ENCODE measurements around the gene DOCK1.

The DOCK1 gene

GRCh38 chr10:127462643-127463295, 557.5 kb downstream of the DOCK1 start:
- Histone ChIP-seq H3K27ac (ENCODE audit: insufficient read depth, low read length, poor library complexity, severe bottlenecking) (no peak overlapping the region), H3K4me3 (ENCODE audit: insufficient read depth, low read depth, low read length, poor library complexity, severe bottlenecking) (no peak overlapping the region), H3K4me1 (ENCODE audit: control insufficient read depth, insufficient read depth, low read length, poor library complexity, severe bottlenecking) (no peaks in the 10 kb centered on the region), H3K27me3 (replicated peaks; ENCODE audit: control insufficient read depth, insufficient read depth, low read length, poor library complexity, severe bottlenecking) (no peaks in the 10 kb centered on the region), H3K9me3 (ENCODE audit: control insufficient read depth, low read length) (no peaks in the 10 kb centered on the region), H3K36me3 (ENCODE audit: control insufficient read depth, insufficient read depth, low read length) (no peaks in the 10 kb centered on the region)
- DNase-seq, result no peak

DNA sequence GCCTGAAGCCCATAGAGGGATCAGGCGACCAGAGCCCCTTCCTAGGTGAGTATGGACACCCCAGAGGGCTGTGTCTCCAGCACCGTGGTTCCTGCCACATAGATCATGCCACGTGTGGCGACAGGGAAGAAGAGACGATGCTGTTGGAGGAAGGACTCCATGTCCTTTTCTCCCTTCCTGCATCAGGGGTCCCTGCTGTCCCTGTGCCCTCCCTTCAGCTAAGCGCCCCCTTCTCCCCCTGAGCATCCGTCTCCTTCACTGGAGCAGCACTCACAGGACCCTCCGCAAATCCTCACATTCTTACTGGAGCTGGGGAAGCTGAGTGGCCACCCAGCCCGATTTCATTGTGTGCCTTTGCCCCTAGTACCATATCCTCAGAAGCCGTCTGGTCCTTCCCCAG, 558.3 kb downstream of the DOCK1 start:
- Histone ChIP-seq H3K4me1 (ENCODE audit: control insufficient read depth, insufficient read depth, low read length, poor library complexity, severe bottlenecking) (no peaks in the 10 kb centered on the region), H3K36me3 (ENCODE audit: control insufficient read depth, insufficient read depth, low read length) (no peaks in the 10 kb centered on the region), H3K27me3 (replicated peaks; ENCODE audit: control insufficient read depth, insufficient read depth, low read length, poor library complexity, severe bottlenecking) (no peaks in the 10 kb centered on the region), H3K4me3 (ENCODE audit: insufficient read depth, low read depth, low read length, poor library complexity, severe bottlenecking) (no peak overlapping the region), H3K9me3 (ENCODE audit: control insufficient read depth, low read length) (no peaks in the 10 kb centered on the region), H3K27ac (ENCODE audit: insufficient read depth, low read length, poor library complexity, severe bottlenecking) (no peak overlapping the region)
- DNase-seq, result no peak

DNA sequence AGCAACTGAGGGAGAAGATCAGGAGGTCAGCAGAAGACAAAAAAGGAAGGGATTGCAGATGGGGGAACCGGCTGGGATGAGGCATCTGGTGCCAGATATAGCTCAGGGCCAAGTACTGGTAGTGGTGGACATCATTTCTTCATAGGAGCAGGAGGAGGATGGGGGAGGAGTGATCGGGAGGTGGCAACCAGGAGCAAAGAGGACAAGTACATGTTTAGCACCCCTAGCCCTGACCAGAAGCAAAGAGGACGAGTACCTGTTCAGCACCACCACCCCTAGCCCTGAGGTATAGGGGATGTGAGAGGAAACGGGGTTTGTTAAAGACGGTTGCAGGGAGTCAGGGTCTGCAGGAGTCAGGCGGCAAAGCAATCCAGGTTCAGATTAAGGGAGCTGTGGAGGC, 559.3 kb downstream of the DOCK1 start:
- no peaks in the 10 kb centered on the region for H3K4me1 ChIP-seq (ENCODE audit: control insufficient read depth, insufficient read depth, low read length, poor library complexity, severe bottlenecking)
- no peak for DNase-seq
- no peaks in the 10 kb centered on the region for H3K27me3 ChIP-seq (replicated peaks; ENCODE audit: control insufficient read depth, insufficient read depth, low read length, poor library complexity, severe bottlenecking)
- H3K36me3 ChIP-seq (ENCODE audit: control insufficient read depth, insufficient read depth, low read length), result no peaks in the 10 kb centered on the region
- no peak overlapping the region for H3K4me3 ChIP-seq (ENCODE audit: insufficient read depth, low read depth, low read length, poor library complexity, severe bottlenecking)
- no peak overlapping the region for H3K27ac ChIP-seq (ENCODE audit: insufficient read depth, low read length, poor library complexity, severe bottlenecking)
- H3K9me3 ChIP-seq (ENCODE audit: control insufficient read depth, low read length), result no peaks in the 10 kb centered on the region

DNA sequence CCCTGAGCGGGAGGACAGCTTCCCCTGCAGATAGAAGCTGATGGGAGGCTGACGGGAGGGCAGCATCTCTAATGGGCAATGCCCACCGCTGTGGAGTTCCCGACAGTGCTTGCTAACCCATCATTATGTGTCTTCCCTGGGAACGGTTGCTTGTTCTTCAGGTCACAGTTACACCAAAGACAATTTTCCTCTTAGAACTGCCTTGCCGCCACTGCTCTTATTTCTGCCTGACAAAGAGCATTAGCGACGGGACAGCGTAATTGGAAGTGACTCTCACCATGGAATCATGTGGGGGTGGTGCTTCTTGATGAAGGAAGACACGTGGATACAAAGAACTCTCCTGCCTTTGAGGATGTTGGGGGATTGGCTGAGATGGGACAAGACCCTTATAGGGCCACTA, 562.6 kb downstream of the DOCK1 start:
- no peak overlapping the region for H3K27ac ChIP-seq (ENCODE audit: insufficient read depth, low read length, poor library complexity, severe bottlenecking)
- no peak for DNase-seq
- H3K4me1 ChIP-seq (ENCODE audit: control insufficient read depth, insufficient read depth, low read length, poor library complexity, severe bottlenecking), result no peaks in the 10 kb centered on the region
- no peaks in the 10 kb centered on the region for H3K9me3 ChIP-seq (ENCODE audit: control insufficient read depth, low read length)
- H3K4me3 ChIP-seq (ENCODE audit: insufficient read depth, low read depth, low read length, poor library complexity, severe bottlenecking), result no peak overlapping the region
- H3K36me3 ChIP-seq (ENCODE audit: control insufficient read depth, insufficient read depth, low read length), result no peaks in the 10 kb centered on the region
- no peaks in the 10 kb centered on the region for H3K27me3 ChIP-seq (replicated peaks; ENCODE audit: control insufficient read depth, insufficient read depth, low read length, poor library complexity, severe bottlenecking)

DNA sequence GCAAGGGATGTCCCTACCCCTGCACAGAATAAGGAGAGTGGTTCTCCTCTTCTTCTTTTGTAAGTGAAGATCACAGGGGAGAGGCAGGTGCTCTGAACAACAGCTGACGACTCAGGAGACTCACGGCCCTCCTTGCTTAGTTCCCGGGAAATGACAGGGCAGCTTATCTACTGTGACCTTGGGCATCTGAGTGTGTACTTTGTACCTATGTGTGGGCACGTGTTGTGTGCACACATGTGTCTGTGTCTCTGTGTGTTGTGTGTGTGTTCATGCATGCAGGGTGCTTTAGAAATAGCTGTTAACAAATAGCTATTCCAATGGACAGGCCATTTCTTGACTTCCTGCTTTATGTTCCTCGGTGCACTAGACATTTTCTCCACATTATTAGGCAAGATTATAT, 563.4 kb downstream of the DOCK1 start:
- Histone ChIP-seq H3K4me3 (ENCODE audit: insufficient read depth, low read depth, low read length, poor library complexity, severe bottlenecking) (no peak overlapping the region), H3K4me1 (ENCODE audit: control insufficient read depth, insufficient read depth, low read length, poor library complexity, severe bottlenecking) (no peaks in the 10 kb centered on the region), H3K9me3 (ENCODE audit: control insufficient read depth, low read length) (no peaks in the 10 kb centered on the region), H3K27me3 (replicated peaks; ENCODE audit: control insufficient read depth, insufficient read depth, low read length, poor library complexity, severe bottlenecking) (no peaks in the 10 kb centered on the region), H3K36me3 (ENCODE audit: control insufficient read depth, insufficient read depth, low read length) (no peaks in the 10 kb centered on the region), H3K27ac (ENCODE audit: insufficient read depth, low read length, poor library complexity, severe bottlenecking) (no peak overlapping the region)
- no peak for DNase-seq

DNA sequence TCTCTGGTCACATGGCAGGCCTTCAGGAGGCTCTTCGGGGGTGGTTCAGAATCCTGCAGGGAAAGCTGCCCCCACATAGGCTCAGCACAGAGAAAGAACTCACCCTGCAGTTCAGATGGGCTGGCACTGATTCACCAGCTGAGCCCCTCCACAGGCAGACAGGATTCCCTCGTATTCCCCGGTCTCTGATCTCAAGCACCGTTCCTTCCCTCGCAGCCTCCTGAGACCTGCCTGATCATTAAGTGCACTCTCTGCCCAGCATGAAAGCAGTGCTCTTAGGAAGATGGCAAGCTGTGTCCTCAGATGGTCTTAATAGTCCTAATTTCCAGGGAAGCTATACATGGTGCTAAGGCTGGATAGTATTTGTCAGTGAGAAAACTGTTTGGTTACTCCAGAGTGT, 565.7 kb downstream of the DOCK1 start:
- H3K36me3 ChIP-seq (ENCODE audit: control insufficient read depth, insufficient read depth, low read length), result no peaks in the 10 kb centered on the region
- no peaks in the 10 kb centered on the region for H3K4me1 ChIP-seq (ENCODE audit: control insufficient read depth, insufficient read depth, low read length, poor library complexity, severe bottlenecking)
- no peak for DNase-seq
- no peaks in the 10 kb centered on the region for H3K9me3 ChIP-seq (ENCODE audit: control insufficient read depth, low read length)
- no peaks in the 10 kb centered on the region for H3K27me3 ChIP-seq (replicated peaks; ENCODE audit: control insufficient read depth, insufficient read depth, low read length, poor library complexity, severe bottlenecking)
- no peak overlapping the region for H3K4me3 ChIP-seq (ENCODE audit: insufficient read depth, low read depth, low read length, poor library complexity, severe bottlenecking)
- no peak overlapping the region for H3K27ac ChIP-seq (ENCODE audit: insufficient read depth, low read length, poor library complexity, severe bottlenecking)

DNA sequence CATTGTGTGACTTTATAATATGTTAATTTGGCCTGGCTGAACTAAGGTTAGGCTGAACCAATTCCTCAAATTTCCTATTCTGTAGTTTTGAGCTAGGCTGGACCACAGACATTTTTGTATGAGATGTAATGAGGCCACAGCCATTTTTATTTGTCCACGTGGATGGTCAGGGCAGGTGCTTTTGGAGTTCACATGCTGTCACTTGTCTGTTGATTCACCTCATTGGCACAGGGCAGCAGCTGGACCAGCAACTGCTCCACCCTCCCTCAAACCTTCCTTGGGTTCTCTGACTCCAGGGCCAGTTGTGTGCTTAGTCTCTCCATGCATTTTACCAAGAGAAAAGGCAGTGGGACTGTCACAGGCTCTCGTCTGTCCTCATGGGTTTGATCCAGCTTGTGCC, 567.7 kb downstream of the DOCK1 start:
- DNase-seq, result no peak
- no peaks in the 10 kb centered on the region for H3K27me3 ChIP-seq (replicated peaks; ENCODE audit: control insufficient read depth, insufficient read depth, low read length, poor library complexity, severe bottlenecking)
- H3K9me3 ChIP-seq (ENCODE audit: control insufficient read depth, low read length), result no peaks in the 10 kb centered on the region
- no peaks in the 10 kb centered on the region for H3K36me3 ChIP-seq (ENCODE audit: control insufficient read depth, insufficient read depth, low read length)
- H3K4me3 ChIP-seq (ENCODE audit: insufficient read depth, low read depth, low read length, poor library complexity, severe bottlenecking), result no peak overlapping the region
- no peaks in the 10 kb centered on the region for H3K4me1 ChIP-seq (ENCODE audit: control insufficient read depth, insufficient read depth, low read length, poor library complexity, severe bottlenecking)
- no peak overlapping the region for H3K27ac ChIP-seq (ENCODE audit: insufficient read depth, low read length, poor library complexity, severe bottlenecking)

GRCh38 chr10:127474501-127474900, 569.3 kb downstream of the DOCK1 start:
- H3K27me3 ChIP-seq (replicated peaks; ENCODE audit: control insufficient read depth, insufficient read depth, low read length, poor library complexity, severe bottlenecking), result no peaks in the 10 kb centered on the region
- DNase-seq, result no peak
- no peaks in the 10 kb centered on the region for H3K36me3 ChIP-seq (ENCODE audit: control insufficient read depth, insufficient read depth, low read length)
- no peak overlapping the region for H3K4me3 ChIP-seq (ENCODE audit: insufficient read depth, low read depth, low read length, poor library complexity, severe bottlenecking)
- no peaks in the 10 kb centered on the region for H3K9me3 ChIP-seq (ENCODE audit: control insufficient read depth, low read length)
- H3K4me1 ChIP-seq (ENCODE audit: control insufficient read depth, insufficient read depth, low read length, poor library complexity, severe bottlenecking), result no peaks in the 10 kb centered on the region
- no peak overlapping the region for H3K27ac ChIP-seq (ENCODE audit: insufficient read depth, low read length, poor library complexity, severe bottlenecking)

GRCh38 chr10:127485153-127485857, 580.1 kb downstream of the DOCK1 start:
- Histone ChIP-seq H3K27me3 (replicated peaks; ENCODE audit: control insufficient read depth, insufficient read depth, low read length, poor library complexity, severe bottlenecking) (no peaks in the 10 kb centered on the region), H3K9me3 (ENCODE audit: control insufficient read depth, low read length) (no peaks in the 10 kb centered on the region), H3K4me1 (ENCODE audit: control insufficient read depth, insufficient read depth, low read length, poor library complexity, severe bottlenecking) (no peaks in the 10 kb centered on the region), H3K36me3 (ENCODE audit: control insufficient read depth, insufficient read depth, low read length) (no peaks in the 10 kb centered on the region), H3K27ac (ENCODE audit: insufficient read depth, low read length, poor library complexity, severe bottlenecking) (no peak overlapping the region), H3K4me3 (ENCODE audit: insufficient read depth, low read depth, low read length, poor library complexity, severe bottlenecking) (no peak overlapping the region)
- DNase-seq, result no peak

- Histone ChIP-seq H3K36me3 (ENCODE audit: control insufficient read depth, insufficient read depth, low read length) (no peaks in the 10 kb centered on the region), H3K27me3 (replicated peaks; ENCODE audit: control insufficient read depth, insufficient read depth, low read length, poor library complexity, severe bottlenecking) (no peaks in the 10 kb centered on the region), H3K4me1 (ENCODE audit: control insufficient read depth, insufficient read depth, low read length, poor library complexity, severe bottlenecking) (no peaks in the 10 kb centered on the region), H3K9me3 (ENCODE audit: control insufficient read depth, low read length) (no peaks in the 10 kb centered on the region), H3K4me3 (ENCODE audit: insufficient read depth, low read depth, low read length, poor library complexity, severe bottlenecking) (no peak overlapping the region), H3K27ac (ENCODE audit: insufficient read depth, low read length, poor library complexity, severe bottlenecking) (no peak overlapping the region)
- DNase-seq, result no peak
These were observed 581.1 kb downstream of the DOCK1 start for GRCh38 chr10:127486355-127486754.

All from effector memory CD4-positive, alpha-beta T cell (primary cell).